HG02610 (cell line): ENCODE results near the gene ILF3.

ENCODE experiments used
- ATAC-seq: cut with Tn5 transposase; IDR thresholded peaks from one replicate; pipeline ENCODE4 v1.9.1; 2021; ENCODE audit warnings: mild to moderate bottlenecking, moderate library complexity; ENCODE audit not compliant: unreplicated experiment

The ILF3 gene

DNA sequence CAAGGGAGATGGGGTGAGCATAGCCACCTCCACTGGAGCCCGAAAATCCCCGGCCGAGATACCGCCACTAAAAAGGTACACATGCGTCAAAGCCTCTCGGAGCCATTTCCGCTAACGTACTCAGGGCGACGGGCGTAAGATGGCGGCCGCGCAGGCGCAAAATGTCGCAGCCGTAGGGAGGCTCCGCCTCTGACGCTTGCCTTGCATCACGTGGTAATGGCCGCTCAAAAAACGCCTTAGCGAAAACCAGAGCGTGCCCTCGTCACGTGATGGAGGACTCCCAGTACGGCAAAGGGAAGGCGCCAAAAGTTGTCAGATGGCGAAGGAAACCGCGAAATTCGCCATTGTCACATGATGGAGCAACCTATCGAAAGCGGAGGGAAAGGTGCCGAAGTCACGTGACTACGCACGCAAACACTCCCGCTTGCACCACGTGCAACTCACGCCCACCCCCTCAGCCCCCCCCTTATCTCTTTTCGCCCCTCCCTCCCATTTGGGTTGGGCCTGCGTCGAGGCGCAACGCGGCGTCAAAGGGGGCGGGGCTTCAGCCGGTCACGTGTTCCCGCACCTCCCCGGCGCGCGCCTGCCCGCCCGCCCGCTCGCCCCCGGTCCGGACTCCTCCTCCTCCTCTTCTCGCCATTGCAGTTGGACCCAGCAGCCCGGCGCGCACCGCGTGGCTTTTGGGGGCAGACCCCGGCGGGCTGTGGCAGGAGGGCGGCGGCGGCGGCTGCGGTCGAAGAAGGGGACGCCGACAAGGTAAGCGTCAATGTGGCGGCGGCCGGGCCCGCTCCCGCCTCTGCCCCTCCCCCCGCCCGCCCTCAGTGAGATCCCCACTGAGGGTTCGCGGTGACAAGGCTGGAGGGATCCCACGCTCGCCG is at the start of gene ILF3:
Gene ILF3 (plus strand): TSS at position 615 of the 878 bp plus-strand sequence. CDS start 16,260 bp downstream, outside the sequence.
- peak; percentile 72 for ATAC-seq

DNA sequence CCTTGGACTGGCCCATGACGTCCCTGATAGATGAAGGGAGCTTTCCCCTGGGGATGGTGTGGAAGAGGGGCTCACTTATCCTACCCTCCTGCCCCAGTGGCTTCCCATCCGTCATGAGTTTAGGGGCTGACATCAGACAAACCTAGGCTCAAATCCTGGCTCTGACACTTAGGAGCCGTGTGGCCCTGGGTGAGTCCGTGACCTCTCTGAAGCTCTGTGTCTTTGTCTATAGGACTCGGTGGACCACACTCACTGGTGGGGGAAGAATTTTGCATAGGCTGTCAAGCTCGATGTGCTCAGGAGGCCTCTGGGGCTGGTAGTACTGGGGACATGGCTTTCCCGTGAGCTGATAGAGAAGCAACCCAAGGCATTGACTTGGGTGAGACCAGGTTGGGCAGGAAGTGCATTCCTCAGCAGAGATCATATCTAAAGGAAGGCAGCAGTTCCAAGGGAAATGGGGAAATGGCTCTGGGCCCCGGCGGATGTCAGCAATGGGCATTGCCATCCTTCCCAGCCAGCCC is 49.6 kb upstream of the ILF3 start:
- ATAC-seq: peak; percentile 32

DNA sequence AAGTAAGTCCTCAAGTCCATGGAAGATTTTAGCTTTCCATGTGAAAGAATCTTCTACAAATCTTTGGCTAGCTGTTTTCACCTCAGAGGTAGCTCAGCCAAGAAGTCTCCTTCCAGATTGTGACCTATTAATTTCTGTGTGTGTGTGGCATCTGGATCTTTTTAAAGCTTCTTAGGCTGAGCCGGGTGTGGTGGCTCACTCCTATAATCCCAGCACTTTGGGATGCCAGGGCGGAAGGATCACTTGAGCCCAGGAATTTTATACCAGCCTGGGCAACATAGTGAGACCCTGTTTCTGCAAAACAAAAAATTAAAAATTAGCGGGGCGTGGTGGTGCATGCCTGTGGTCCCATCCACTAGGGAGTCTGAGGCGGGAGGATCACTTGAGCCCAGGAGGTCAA is 42.2 kb upstream of the ILF3 start:
- no peak for ATAC-seq

DNA sequence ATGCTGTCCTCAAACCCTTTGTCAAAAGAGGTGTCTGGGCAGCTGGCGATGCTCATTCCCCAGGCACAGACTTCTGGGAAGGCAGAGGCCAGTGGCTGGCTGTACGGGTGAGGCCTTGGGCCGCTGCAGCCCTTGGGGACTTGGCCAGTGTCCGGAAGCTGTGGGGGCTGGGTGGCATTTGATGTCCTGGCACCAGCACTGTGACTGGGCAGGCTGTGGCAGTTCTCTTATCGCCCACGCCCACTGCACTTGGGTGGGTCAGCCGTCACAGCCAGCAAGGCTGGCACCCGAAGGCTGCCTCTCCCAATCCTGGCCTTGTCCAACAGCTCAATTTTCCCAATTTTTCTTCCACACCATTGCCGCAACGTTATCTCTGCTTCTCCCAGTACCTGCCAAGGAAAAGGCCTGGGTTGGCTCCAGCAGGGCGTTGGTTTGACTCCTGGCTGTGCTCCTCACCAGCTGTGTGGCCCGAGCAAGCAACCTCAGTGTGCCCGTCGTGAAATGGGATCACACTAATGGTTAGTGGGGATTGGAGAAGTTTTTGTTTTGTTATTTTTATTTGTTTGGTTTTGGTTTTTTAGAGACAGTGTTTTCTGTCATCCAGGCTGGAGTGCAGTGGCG is 41.5 kb upstream of the ILF3 start:
- ATAC-seq: no peak

DNA sequence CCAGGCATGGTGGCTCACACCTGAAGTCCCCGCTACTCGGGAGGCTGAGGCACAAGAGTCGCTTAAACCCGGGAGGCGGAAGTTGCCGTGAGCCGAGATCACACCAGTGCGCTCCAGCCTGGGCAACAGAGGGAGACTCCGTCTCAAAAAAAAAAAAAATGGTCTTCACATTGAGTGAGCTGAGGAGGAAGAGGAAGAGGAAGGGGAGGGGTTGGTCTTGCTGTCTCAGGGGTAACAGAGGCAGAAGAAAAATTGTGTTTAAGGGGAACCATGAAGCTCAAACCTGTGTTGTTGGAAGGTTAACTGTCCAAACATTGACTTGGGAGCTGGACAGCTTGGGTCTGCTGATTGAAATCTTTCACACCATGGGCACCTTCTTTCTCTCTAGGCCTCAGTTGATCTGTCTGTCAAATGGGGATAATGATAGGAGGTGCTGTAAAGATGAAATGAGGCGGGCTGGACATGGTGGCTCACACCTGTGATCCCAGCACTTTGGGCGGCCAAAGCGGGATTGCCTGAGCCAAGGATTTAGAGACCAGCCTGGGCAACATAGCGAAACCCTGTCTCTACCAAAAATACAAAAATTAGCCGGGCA is 38.6 kb upstream of the ILF3 start:
- ATAC-seq: no peak

DNA sequence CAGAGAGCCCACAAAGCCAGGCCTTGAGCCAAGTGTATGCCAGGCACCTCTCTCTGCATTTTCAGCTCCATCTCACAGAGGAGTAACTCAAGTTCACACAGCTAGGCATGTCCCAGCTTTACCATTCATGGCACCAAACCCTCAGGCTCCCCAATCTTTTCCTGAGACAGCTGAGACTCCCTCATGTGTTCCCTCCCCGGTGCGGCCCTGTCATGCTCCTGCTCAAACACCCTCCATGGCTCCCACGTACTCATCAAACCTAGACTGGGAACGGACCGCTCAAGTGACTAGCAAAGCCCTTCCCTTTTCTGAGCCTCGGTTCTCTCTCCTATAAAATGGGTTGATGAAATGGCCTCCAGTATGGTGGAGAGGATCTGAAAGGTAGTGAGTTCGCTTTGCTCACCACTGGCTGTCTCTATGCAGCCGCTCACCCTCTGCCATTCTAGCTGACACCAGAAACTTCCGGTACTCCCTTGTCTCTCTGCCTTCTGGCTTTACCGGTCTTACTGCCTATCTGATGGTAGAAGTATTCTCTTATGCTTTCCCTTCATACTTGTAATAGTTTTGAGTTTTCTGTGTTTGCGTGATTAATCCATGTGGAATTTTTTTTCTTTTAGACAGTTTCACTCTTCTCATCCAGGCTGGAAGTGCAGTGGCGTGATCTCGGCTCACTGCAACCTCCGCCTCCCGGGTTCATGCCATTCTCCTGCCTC is 36.6 kb upstream of the ILF3 start:
- ATAC-seq: no peak

DNA sequence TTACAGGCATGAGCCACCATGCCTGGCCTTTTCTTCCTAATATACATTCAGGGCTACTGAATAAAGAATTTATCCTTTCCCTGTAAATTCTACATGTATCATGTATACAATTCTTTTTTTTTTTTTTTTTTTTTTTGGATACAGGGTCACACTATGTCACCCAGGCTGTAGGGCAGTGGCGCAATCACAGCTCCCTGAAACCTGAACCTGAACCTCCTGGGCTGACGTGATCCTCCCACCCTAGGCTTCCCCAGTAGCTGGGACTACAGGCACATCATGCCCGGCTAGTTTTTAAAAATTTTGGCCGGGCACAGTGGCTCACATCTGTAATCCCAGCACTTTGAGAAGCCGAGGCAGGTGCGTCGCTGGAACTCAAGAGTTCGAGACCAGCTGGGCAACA is 35.3 kb upstream of the ILF3 start:
- no peak for ATAC-seq

DNA sequence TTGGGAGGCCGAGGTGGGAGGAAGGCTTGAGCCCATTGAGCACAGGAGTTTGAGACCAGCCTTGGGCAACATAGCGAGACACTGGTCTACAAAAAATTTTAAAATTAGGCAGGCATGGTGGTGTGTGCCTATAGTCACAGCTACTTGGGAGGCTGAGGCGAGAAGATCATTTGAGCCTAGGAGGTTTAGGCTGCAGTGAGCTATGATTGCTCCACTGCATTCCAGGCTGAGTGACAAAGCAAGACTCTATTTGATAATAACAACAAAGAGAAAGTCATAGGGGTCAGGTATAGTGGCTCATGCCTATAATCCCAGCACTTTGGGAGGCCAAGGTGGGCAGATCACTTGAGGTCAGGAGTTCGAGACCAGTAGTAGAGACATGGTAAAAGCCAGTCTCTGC is 33.4 kb upstream of the ILF3 start:
- ATAC-seq: no peak

DNA sequence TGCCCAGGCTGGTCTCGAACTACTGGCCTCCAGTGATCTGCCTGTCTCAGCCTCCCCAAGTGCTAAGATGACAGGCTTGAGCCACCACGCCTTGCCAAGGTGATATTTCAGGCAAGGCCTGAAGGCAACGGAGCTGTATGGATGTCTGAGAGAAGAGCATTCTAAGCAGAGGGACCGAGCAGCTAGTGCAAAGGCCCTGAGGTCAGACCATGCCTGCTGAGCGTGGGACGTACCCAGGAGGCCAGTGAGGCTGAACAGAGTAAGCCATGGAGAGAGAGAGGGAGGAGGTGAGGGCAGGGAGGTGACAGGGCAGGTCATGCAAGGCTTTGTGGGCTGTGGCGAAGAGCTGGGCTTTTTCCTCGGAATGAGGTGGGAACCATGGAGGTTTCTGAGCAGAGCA is 32.2 kb upstream of the ILF3 start:
- no peak for ATAC-seq

DNA sequence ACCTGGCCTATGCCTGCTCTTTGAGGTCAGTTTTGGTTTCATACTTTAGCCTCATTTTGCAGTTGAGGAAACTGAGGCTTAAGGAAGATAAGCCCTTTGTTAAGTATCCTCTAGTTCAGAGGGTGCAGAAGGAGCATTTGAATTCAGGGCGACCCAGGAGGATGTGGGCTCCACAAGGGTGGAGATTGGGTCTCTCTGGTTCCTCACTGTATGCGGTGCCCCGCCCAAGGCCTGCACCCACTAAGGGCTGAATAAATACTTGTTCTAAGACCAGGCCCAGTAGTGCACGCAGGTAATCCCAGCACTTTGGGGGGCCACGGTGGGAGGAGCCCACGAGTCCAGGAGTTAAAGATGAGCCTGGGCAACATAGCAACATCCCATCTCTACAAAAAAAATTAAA is 29.6 kb upstream of the ILF3 start:
- ATAC-seq: no peak

DNA sequence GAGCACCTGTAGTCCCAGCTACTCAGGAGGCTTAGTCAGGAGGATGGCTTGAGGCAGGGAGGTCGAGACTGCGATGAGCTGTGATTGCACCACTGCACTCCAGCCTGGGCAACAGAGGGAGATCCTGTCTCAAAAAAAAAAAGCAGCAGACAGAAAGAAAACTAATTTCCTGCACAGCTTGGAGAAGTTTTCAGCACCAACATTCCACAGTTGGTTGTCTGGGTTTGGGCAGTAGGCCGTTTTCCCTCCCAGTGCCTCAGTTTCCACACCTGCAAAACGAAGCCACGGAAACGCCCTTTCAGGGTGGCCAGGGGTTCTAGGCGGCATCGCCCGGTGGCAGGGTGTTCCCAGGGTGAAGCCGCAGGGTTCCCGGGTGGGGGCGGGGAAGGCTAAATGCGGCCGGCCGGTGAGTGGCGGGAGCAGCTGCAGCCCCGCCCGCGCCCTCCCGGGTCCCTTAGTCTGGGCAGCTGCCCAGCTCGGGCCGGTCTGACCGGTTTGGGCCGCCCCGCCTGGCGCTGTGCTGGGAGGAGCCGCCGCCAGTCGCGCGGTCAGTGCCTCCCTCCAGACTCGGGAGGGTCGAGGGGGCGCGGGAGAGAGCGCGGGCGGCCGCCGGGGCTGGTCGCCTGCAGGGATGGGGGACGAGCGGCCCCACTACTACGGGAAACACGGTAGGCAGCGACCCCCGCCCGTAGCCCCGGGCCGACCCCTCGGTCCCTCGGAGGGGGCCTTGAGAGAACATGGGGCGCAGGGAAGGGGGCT is 29.0 kb upstream of the ILF3 start, which contains the start of gene SLC44A2:
Gene SLC44A2 (plus strand): TSS at position 551 of the 759 bp plus-strand sequence. CDS start 81 bp downstream, at position 632.
- no peak for ATAC-seq

DNA sequence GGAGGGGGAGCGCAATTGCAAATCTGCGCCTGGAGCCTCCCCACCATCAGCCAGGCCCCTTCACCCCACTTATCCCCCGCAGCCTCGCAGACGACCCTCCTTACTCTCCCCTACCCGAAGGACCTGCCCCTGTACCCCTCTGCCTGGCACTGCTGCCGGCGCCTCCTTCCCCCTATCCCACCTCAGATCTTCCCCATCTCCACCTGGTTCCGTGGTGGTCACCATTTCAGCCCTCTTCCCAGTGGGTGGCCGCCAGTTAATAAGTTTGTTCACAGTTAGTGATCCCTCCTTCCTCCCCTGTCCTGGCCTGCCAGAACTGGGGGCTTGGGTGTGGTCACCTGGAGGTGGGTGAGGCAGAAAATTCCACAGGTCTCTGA is 28.4 kb upstream of the ILF3 start:
- ATAC-seq: no peak

DNA sequence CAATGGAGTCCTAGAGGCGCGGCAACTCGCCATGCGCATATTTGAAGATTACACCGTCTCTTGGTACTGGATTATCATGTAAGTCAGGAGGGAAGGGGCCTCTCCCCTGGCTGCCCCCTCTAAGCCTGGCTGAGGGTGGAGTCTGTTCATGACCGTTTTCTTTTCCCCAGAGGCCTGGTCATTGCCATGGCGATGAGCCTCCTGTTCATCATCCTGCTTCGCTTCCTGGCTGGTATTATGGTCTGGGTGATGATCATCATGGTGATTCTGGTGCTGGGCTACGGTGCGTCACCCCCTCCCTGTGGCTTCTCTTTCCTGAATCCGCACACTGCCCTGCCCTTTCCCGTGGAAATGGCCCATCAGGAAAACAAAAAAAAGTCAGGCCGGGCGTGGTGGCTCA is 22.3 kb upstream of the ILF3 start:
- ATAC-seq: no peak

DNA sequence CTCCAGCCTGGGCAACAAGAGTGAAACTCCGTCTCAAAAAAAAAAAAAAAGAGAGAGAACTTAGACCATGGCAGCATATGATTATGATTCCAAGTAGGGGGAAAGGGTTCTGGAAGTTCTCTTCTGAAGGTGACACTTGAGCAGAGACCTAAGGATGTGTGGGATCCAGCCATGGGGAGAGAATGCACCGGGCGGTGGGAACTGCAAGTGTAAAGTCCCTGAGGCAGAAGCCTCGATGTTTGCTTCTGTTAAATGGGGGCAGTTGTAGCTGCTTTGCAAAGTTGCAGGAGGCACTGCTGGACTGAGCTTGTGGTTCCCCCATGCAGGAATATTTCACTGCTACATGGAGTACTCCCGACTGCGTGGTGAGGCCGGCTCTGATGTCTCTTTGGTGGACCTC is 19.7 kb upstream of the ILF3 start:
- ATAC-seq: no peak

DNA sequence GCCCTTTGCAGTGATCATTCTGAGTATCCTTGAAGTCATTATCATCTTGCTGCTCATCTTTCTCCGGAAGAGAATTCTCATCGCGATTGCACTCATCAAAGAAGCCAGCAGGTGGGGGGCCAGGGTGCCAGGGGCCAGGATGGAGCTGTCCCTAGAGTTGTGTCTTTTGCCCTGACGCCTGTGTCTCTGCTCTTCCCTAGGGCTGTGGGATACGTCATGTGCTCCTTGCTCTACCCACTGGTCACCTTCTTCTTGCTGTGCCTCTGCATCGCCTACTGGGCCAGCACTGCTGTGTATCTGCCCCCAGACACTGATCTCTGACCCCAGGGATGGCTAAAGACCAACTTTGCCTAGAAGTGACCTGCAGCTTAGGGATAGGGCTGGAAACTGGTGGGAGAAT is 19.2 kb upstream of the ILF3 start:
- no peak for ATAC-seq

DNA sequence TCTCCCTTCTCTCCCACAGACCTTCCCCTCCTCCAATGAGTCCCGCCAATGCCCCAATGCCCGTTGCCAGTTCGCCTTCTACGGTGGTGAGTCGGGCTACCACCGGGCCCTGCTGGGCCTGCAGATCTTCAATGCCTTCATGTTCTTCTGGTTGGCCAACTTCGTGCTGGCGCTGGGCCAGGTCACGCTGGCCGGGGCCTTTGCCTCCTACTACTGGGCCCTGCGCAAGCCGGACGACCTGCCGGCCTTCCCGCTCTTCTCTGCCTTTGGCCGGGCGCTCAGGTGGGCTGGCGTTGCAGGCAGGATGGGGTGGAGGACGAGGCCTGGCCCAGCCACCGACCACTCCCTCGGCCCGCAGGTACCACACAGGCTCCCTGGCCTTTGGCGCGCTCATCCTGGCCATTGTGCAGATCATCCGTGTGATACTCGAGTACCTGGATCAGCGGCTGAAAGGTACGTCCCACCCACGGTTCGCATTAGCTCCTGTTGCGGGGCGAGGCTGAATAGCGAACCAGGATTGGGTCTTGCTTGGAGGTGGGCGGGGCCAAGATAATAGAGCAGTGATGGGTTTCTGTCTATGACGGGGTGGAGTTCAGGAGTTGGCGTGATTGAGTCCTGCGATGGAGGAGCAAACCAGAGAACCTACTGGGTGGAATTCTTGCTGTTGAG is 17.7 kb upstream of the ILF3 start:
- ATAC-seq: no peak

DNA sequence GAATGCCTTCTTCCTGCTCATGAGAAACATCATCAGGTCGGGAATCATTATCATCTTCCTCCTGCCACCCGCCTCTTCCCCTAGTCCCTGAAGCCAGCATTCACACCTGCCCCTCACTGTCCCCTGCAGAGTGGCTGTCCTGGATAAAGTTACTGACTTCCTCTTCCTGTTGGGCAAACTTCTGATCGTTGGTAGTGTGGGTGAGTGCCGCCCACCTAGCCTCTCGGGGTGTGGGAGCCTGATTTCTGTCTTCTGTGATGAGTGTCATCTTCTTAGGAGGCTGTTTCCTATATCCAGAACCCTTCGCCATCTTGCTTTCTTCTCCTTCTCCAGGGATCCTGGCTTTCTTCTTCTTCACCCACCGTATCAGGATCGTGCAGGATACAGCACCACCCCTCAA is 16.3 kb upstream of the ILF3 start:
- no peak for ATAC-seq

DNA sequence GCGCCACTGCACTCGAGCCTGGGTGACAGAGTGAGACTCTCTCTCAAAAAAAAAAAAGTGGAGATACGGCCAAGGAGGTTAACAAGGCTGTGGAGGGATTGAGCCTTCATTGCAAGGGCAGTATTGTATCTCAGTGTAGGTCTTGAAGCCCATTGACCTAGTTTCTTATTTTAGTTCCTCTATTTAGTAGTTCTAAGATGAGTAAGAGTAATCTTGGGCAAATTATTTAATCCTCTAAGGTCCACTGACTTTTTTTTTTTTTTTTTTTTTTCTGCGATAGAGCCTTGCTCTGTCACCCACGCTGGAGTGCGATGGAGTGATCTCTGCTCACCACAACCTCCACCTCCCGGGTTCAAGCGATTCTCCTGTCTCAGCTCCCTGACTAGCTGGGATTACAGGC is 14.3 kb upstream of the ILF3 start:
- ATAC-seq: no peak

DNA sequence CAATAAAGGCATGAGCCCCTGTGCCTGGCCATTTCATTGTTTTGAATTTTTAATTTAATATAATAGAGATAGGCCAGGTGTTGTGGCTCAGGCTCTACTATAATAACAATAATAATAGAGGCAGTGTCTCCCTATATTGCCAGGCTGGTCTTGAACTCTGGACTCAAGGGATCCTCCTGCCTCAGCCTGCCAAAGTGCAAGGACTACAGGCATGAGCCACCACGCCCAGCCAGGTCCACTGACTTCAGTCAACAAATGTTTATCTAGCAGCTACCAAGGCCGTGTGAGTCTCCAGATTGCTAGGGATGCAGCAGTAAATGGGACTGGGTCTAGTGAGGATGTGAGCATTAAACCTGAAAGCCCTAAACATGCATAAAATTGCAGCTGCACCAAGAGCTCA is 13.8 kb upstream of the ILF3 start:
- no peak for ATAC-seq

DNA sequence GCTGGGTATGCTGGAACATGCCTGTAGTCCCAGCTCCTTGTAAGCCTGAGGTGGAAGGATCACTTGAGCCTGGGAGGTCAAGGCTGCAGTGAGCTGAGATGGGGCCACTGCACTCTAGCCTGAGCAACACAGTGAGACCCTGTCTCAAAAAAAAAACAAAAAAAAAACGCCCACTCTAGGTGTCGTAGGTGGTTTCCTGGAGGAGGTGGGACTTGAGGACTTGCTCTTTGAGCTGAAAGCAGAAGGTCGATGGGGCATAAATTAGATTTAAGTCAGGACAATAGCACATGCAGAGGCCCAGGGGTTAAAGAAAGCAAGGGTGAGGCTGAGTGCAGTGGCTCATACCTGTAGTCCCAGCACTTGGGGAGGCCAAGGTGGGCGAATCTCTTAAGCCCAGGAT is 12.9 kb upstream of the ILF3 start:
- ATAC-seq: no peak
